Liver (tissue), 9 donors: ENCODE measurements around the gene PTBP3. TPM values are rescaled to one million over a fixed set of nuclear protein-coding genes. Genes with fewer than 3 reads are reported as not detected.

Source experiments
- DNase-seq: peaks from one replicate; pipeline ENCODE4 v3.0.0-alpha.2; 2017; ENCODE audit warnings: low spot score
- H3K27ac ChIP-seq, 2 donors: one replicate each; pipeline ENCODE4 v1.7.0; 2013; ENCODE audit warnings: inconsistent platforms in 2 of 2, low read length in 2 of 2, control low read depth in 1 of 2, low read depth in 1 of 2, mild to moderate bottlenecking in 1 of 2
- H3K27me3 ChIP-seq, 4 donors: one replicate each; pipeline versions ENCODE4 v1.6.1 to v1.7.0; 2013; ENCODE audit warnings: low read length in 3 of 4, inconsistent platforms in 1 of 4, mild to moderate bottlenecking in 1 of 4, moderate library complexity in 1 of 4; ENCODE audit not compliant: control insufficient read depth in 4 of 4, insufficient read depth in 4 of 4
- H3K36me3 ChIP-seq, 4 donors: one replicate each; pipeline versions ENCODE4 v1.6.1 to v1.7.0; 2013; ENCODE audit warnings: low read length in 3 of 4, mild to moderate bottlenecking in 3 of 4, low read depth in 1 of 4, moderate library complexity in 1 of 4; ENCODE audit not compliant: control insufficient read depth in 4 of 4, insufficient read depth in 3 of 4
- H3K4me1 ChIP-seq, 4 donors: one replicate each; pipeline versions ENCODE4 v1.6.1 to v1.7.0; 2013; ENCODE audit warnings: low read length in 3 of 4, mild to moderate bottlenecking in 3 of 4, moderate library complexity in 1 of 4; ENCODE audit not compliant: control insufficient read depth in 4 of 4, insufficient read depth in 4 of 4
- H3K4me3 ChIP-seq, 3 donors: one replicate each; pipeline versions ENCODE4 v1.6.1 to v1.7.0; 2013; ENCODE audit warnings: low read length in 3 of 3, control low read depth in 1 of 3, low read depth in 1 of 3, mild to moderate bottlenecking in 1 of 3
- H3K9ac ChIP-seq, 2 donors: one replicate each; pipeline ENCODE4 v1.7.0; 2013; ENCODE audit warnings: low read length in 2 of 2, mild to moderate bottlenecking in 2 of 2, moderate library complexity in 2 of 2, control low read depth in 1 of 2, low read depth in 1 of 2
- H3K9me3 ChIP-seq, 4 donors: one replicate each; pipeline versions ENCODE4 v1.6.1 to v1.7.0; 2013; ENCODE audit warnings: low read length in 3 of 4; ENCODE audit not compliant: control insufficient read depth in 4 of 4
- EGR1 ChIP-seq, 2 donors: IDR thresholded peaks; 2 replicates each; pipeline ENCODE4 v1.6.1; 2016 to 2018; ENCODE audit warnings: antibody characterized with exemption in 2 of 2, low read depth in 2 of 2
- FOXA1 ChIP-seq: IDR thresholded peaks from 2 replicates; pipeline ENCODE4 v1.6.1; 2016; ENCODE audit warnings: antibody characterized with exemption
- FOXA2 ChIP-seq: IDR thresholded peaks from 2 replicates; pipeline ENCODE4 v1.6.1; 2016; ENCODE audit warnings: antibody characterized with exemption
- HNF4G ChIP-seq: IDR thresholded peaks from 2 replicates; pipeline ENCODE4 v1.6.1; 2016; ENCODE audit warnings: antibody characterized with exemption
- JUND ChIP-seq, 2 donors: IDR thresholded peaks; 2 replicates each; pipeline ENCODE4 v1.6.1; 2016; ENCODE audit warnings: antibody characterized with exemption in 2 of 2
- NR2F2 ChIP-seq: IDR thresholded peaks from 2 replicates; pipeline ENCODE4 v1.6.1; 2016; ENCODE audit warnings: antibody characterized with exemption
- RAD21 ChIP-seq, 2 donors: IDR thresholded peaks; 2 replicates each; pipeline ENCODE4 v1.6.1; 2016; ENCODE audit warnings: antibody characterized with exemption in 2 of 2, mild to moderate bottlenecking in 2 of 2
- REST ChIP-seq: IDR thresholded peaks from 2 replicates; pipeline ENCODE4 v1.6.1; 2016; ENCODE audit warnings: antibody characterized with exemption, mild to moderate bottlenecking
- RXRA ChIP-seq, 2 donors: IDR thresholded peaks; 2 replicates each; pipeline ENCODE4 v1.6.1; 2017 to 2018; ENCODE audit warnings: antibody characterized with exemption in 2 of 2, mild to moderate bottlenecking in 1 of 2
- SP1 ChIP-seq: IDR thresholded peaks from 2 replicates; pipeline ENCODE4 v1.6.1; 2018; ENCODE audit warnings: antibody characterized with exemption, mild to moderate bottlenecking
- TAF1 ChIP-seq: conservative IDR thresholded peaks from 2 replicates; pipeline ENCODE4 v1.6.1; 2016; ENCODE audit warnings: antibody characterized with exemption, mild to moderate bottlenecking
- WGBS: extraction: QIAGEN DNeasy Blood & Tissue Kit; methylation state at CpG from one replicate; pipeline ENCODE4 v1.1.7; 2013; 5-methylcytosine and 5-hydroxymethylcytosine counted together
- polyA plus RNA-seq, 2 donors: library from polyadenylated mRNA; stranded (reverse) in 1 of 2; unstranded in 1 of 2; fragments of 200-250 nt in 1 of 2; fragments of >200 nt in 1 of 2; fragmentation: Nextera tagmentation in 1 of 2; extraction: Ambion mirVana in 1 of 2; gene quantifications; one replicate each; pipeline versions ENCODE4 v1.2.1 to v1.2.3, GENCODE V29; 2013 to 2015
- total RNA-seq, 2 donors: library from RNA; depleted of rRNA; stranded (reverse); fragments of >200 nt; gene quantifications; one replicate each; pipeline ENCODE4 v1.2.3, GENCODE V29; 2014
- TF ChIP-seq, protein P1 (sequence below): IDR thresholded peaks from 2 replicates; pipeline ENCODE4 v1.6.1; 2016; ENCODE audit warnings: antibody characterized with exemption
- TF ChIP-seq, protein P2 (sequence below): fragments of 150-350 bp; IDR thresholded peaks from 2 replicates; pipeline ENCODE4 v1.5.1; 2017; ENCODE audit warnings: improper control_type of control experiment, low read depth, low read length; ENCODE audit not compliant: missing input control
- donor health status: healthy.
- donor health status: healthy.
- donor health status: healthy.
- donor health status: healthy.
- donor health status: healthy.

The PTBP3 gene
- total and polyA plus RNA-seq, 4 donors, result 4.3 to 34.1 (median 9.2) TPM

- peaks cover 10 to 43% (median 22%) of the 10 kb centered on the region in 4 donors for H3K4me1 ChIP-seq
- H3K4me3 ChIP-seq, result peak overlapping the region; percentile 77 to 96 (median 84)
- H3K27ac ChIP-seq, result peak overlapping the region; percentile 98 to 99
- WGBS, result under 1% methylated on average over 19 of the region's 19 CpGs
- H3K27me3 ChIP-seq, result no peaks in the 10 kb centered on the region
- no peaks in the 10 kb centered on the region for H3K9me3 ChIP-seq
- no peaks in the 10 kb centered on the region for H3K36me3 ChIP-seq
- TF ChIP-seq, protein P1, sequence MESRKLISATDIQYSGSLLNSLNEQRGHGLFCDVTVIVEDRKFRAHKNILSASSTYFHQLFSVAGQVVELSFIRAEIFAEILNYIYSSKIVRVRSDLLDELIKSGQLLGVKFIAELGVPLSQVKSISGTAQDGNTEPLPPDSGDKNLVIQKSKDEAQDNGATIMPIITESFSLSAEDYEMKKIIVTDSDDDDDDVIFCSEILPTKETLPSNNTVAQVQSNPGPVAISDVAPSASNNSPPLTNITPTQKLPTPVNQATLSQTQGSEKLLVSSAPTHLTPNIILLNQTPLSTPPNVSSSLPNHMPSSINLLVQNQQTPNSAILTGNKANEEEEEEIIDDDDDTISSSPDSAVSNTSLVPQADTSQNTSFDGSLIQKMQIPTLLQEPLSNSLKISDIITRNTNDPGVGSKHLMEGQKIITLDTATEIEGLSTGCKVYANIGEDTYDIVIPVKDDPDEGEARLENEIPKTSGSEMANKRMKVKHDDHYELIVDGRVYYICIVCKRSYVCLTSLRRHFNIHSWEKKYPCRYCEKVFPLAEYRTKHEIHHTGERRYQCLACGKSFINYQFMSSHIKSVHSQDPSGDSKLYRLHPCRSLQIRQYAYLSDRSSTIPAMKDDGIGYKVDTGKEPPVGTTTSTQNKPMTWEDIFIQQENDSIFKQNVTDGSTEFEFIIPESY, result no peak
- TF ChIP-seq HNF4G (no peak), RAD21 (IDR thresholded peaks at IDR 0.05) (no peak), EGR1 (IDR thresholded peaks at IDR 0.05; ENCODE audit: low read depth in 2 of 2) (no peak), REST (no peak), RXRA (IDR thresholded peaks at IDR 0.05) (no peak), TAF1 (no peak), FOXA1 (no peak), NR2F2 (no peak), SP1 (no peak), FOXA2 (no peak), JUND (IDR thresholded peaks at IDR 0.05) (no peak)
- TF ChIP-seq, protein P2, sequence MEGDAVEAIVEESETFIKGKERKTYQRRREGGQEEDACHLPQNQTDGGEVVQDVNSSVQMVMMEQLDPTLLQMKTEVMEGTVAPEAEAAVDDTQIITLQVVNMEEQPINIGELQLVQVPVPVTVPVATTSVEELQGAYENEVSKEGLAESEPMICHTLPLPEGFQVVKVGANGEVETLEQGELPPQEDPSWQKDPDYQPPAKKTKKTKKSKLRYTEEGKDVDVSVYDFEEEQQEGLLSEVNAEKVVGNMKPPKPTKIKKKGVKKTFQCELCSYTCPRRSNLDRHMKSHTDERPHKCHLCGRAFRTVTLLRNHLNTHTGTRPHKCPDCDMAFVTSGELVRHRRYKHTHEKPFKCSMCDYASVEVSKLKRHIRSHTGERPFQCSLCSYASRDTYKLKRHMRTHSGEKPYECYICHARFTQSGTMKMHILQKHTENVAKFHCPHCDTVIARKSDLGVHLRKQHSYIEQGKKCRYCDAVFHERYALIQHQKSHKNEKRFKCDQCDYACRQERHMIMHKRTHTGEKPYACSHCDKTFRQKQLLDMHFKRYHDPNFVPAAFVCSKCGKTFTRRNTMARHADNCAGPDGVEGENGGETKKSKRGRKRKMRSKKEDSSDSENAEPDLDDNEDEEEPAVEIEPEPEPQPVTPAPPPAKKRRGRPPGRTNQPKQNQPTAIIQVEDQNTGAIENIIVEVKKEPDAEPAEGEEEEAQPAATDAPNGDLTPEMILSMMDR, result no peak
- H3K9ac ChIP-seq, result peak overlapping the region; percentile 90 to 95
- no peak for DNase-seq
Observed at GRCh38 chr9:112332674-112332976, 794 bp downstream of the PTBP3 start.

GRCh38 chr9:112332214-112332613 is 1.2 kb downstream of the PTBP3 start:
- H3K27ac ChIP-seq, result peak overlapping the region; percentile 98 to 99
- no peaks in the 10 kb centered on the region for H3K9me3 ChIP-seq
- WGBS, result 3% methylated on average over 4 of the region's 4 CpGs
- no peak for TF ChIP-seq FOXA2
- peak overlapping the region; percentile 90 to 95 for H3K9ac ChIP-seq
- H3K4me1 ChIP-seq, result peaks cover 10 to 39% (median 19%) of the 10 kb centered on the region in 4 donors
- H3K36me3 ChIP-seq, result no peaks in the 10 kb centered on the region
- peak overlapping the region; percentile 77 to 96 (median 84) for H3K4me3 ChIP-seq
- DNase-seq, result no peak
- no peaks in the 10 kb centered on the region for H3K27me3 ChIP-seq
